ENCODE measurements around the gene TSPOAP1.

DNA sequence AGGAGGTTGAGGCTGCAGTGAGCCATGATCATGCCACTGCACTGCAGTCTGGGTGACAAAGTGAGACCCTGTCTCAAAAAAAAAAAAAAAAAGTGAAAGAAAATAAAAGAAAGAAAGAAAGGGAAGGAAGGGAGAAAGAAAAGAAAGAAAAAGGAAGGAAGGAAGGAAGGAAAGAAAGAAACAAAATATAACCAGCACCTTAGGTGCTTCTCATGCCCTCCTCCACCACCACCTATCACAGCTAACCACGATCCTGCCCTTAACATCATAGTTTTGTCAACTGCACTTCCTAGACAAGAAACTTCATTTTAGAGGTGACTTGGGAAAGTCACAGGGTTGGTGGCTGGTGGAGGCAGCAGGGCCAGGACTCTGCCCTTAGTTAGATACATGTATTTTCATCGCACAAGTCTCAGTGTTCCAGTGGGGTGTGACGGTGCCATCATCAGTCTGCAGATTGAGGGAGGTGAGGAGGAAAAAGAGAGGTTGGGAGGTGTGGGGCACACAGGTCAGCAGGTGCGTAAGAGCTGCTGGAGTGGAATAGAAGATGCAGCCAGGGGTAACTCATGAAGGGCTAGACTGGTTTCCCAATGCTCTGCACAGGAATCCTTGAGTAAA, 13.4 kb upstream of the TSPOAP1 start:
- TF ChIP-seq, protein P1, sequence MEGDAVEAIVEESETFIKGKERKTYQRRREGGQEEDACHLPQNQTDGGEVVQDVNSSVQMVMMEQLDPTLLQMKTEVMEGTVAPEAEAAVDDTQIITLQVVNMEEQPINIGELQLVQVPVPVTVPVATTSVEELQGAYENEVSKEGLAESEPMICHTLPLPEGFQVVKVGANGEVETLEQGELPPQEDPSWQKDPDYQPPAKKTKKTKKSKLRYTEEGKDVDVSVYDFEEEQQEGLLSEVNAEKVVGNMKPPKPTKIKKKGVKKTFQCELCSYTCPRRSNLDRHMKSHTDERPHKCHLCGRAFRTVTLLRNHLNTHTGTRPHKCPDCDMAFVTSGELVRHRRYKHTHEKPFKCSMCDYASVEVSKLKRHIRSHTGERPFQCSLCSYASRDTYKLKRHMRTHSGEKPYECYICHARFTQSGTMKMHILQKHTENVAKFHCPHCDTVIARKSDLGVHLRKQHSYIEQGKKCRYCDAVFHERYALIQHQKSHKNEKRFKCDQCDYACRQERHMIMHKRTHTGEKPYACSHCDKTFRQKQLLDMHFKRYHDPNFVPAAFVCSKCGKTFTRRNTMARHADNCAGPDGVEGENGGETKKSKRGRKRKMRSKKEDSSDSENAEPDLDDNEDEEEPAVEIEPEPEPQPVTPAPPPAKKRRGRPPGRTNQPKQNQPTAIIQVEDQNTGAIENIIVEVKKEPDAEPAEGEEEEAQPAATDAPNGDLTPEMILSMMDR (IDR thresholded peaks at IDR 0.05) = no peak
- TF ChIP-seq POLR2A (IDR thresholded peaks at IDR 0.05) = no peak
